ENCODE measurements around the gene PTMS. TPM values are rescaled to one million over a fixed set of nuclear protein-coding genes. Genes with fewer than 3 reads are reported as not detected.

PTMS gene
- total and polyA plus RNA-seq, 10 of the 15 experiments (the other 5 are each of a cell fraction or from before 2014, with no cell fraction given), result 2.1 to 127 (median 29.8) TPM

DNA sequence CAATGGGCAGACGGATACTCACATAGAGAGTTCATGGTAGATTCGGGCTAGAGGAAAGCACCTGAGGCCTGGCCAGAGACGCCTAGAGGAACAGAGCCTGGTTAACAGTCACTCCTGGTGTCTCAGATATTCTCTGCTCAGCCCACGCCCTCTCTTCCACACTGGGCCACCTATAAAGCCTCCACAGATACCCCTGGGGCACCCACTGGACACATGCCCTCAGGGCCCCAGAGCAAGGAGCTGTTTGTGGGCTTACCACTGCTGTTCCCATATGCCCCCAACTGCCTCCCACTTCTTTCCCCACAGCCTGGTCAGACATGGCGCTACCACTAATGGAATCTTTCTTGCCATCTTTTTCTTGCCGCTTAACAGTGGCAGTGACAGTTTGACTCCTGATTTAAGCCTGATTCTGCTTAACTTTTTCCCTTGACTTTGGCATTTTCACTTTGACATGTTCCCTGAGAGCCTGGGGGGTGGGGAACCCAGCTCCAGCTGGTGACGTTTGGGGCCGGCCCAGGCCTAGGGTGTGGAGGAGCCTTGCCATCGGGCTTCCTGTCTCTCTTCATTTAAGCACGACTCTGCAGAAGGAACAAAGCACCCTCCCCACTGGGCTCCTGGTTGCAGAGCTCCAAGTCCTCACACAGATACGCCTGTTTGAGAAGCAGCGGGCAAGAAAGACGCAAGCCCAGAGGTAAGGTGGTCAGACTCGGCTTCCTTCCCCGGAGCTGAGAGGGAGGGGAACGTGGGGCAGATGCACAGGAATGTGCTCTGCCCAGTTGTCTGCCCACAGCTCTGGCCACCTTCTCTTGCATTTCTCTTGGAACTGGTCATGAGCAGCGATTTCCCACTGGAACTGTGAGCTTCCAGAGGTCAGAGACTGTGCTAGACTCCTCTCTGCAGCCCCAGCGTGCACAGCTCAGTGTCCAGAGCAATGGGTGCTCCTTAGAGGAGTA, 23.1 kb downstream of the PTMS start, which contains the start of gene CD4 (continued):
- TF ChIP-seq, protein P1, sequence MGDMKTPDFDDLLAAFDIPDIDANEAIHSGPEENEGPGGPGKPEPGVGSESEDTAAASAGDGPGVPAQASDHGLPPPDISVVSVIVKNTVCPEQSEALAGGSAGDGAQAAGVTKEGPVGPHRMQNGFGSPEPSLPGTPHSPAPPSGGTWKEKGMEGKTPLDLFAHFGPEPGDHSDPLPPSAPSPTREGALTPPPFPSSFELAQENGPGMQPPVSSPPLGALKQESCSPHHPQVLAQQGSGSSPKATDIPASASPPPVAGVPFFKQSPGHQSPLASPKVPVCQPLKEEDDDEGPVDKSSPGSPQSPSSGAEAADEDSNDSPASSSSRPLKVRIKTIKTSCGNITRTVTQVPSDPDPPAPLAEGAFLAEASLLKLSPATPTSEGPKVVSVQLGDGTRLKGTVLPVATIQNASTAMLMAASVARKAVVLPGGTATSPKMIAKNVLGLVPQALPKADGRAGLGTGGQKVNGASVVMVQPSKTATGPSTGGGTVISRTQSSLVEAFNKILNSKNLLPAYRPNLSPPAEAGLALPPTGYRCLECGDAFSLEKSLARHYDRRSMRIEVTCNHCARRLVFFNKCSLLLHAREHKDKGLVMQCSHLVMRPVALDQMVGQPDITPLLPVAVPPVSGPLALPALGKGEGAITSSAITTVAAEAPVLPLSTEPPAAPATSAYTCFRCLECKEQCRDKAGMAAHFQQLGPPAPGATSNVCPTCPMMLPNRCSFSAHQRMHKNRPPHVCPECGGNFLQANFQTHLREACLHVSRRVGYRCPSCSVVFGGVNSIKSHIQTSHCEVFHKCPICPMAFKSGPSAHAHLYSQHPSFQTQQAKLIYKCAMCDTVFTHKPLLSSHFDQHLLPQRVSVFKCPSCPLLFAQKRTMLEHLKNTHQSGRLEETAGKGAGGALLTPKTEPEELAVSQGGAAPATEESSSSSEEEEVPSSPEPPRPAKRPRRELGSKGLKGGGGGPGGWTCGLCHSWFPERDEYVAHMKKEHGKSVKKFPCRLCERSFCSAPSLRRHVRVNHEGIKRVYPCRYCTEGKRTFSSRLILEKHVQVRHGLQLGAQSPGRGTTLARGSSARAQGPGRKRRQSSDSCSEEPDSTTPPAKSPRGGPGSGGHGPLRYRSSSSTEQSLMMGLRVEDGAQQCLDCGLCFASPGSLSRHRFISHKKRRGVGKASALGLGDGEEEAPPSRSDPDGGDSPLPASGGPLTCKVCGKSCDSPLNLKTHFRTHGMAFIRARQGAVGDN (IDR thresholded peaks at IDR 0.05), result no peak
- TF ChIP-seq, protein P2, sequence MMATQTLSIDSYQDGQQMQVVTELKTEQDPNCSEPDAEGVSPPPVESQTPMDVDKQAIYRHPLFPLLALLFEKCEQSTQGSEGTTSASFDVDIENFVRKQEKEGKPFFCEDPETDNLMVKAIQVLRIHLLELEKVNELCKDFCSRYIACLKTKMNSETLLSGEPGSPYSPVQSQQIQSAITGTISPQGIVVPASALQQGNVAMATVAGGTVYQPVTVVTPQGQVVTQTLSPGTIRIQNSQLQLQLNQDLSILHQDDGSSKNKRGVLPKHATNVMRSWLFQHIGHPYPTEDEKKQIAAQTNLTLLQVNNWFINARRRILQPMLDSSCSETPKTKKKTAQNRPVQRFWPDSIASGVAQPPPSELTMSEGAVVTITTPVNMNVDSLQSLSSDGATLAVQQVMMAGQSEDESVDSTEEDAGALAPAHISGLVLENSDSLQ (IDR thresholded peaks at IDR 0.05), result no peak
- TF ChIP-seq ZNF274 (IDR thresholded peaks at IDR 0.05; ENCODE audit: insufficient read depth, insufficient read length), result no peak
- TF ChIP-seq, protein P3, sequence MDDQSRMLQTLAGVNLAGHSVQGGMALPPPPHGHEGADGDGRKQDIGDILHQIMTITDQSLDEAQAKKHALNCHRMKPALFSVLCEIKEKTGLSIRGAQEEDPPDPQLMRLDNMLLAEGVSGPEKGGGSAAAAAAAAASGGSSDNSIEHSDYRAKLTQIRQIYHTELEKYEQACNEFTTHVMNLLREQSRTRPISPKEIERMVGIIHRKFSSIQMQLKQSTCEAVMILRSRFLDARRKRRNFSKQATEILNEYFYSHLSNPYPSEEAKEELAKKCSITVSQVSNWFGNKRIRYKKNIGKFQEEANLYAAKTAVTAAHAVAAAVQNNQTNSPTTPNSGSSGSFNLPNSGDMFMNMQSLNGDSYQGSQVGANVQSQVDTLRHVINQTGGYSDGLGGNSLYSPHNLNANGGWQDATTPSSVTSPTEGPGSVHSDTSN (IDR thresholded peaks at IDR 0.05; ENCODE audit: insufficient replicate concordance, low read depth, low read length), result no peak
